HepG2 (cell line): ENCODE measurements around the gene PLXND1. TPM values are rescaled to one million over a fixed set of nuclear protein-coding genes. Genes with fewer than 3 reads are reported as not detected.

Experiments used
- ATF7 ChIP-seq, 2 experiments: fragments of 450-650 bp in 1 of 2; sonication (generic) in 1 of 2; formaldehyde crosslinking in 1 of 2; IDR thresholded peaks; 2 replicates each; pipeline versions ENCODE4 v1.4.0 to v1.6.1; 2016 to 2020; ENCODE audit warnings: antibody characterized with exemption in 1 of 2, mild to moderate bottlenecking in 1 of 2, missing genetic modification reagents in 1 of 2
- DRAP1 ChIP-seq: IDR thresholded peaks from 2 replicates; pipeline ENCODE4 v1.6.1; 2016; ENCODE audit warnings: missing genetic modification reagents, missing compliant biosample characterization
- GLI4 ChIP-seq: sonication (generic); formaldehyde crosslinking; IDR thresholded peaks from 2 replicates; pipeline ENCODE4 v1.5.1; 2020; ENCODE audit warnings: missing genetic modification reagents, mild to moderate bottlenecking, moderate library complexity, borderline replicate concordance
- HMG20A ChIP-seq: IDR thresholded peaks from 2 replicates; pipeline ENCODE4 v1.6.1; 2016; ENCODE audit warnings: borderline replicate concordance
- KAT7 ChIP-seq: IDR thresholded peaks from 2 replicates; pipeline ENCODE4 v1.6.1; 2018; ENCODE audit warnings: borderline replicate concordance, missing compliant biosample characterization
- KDM3A ChIP-seq: IDR thresholded peaks from 2 replicates; pipeline ENCODE4 v1.6.1; 2018; ENCODE audit warnings: low read depth, missing compliant biosample characterization
- MEIS1 ChIP-seq: sonication (generic); formaldehyde crosslinking; IDR thresholded peaks from 2 replicates; pipeline ENCODE4 v1.9.0; 2021; ENCODE audit warnings: mild to moderate bottlenecking, missing genetic modification reagents, moderate library complexity, borderline replicate concordance
- MXI1 ChIP-seq: IDR thresholded peaks from 3 replicates; pipeline ENCODE4 v1.6.1; 2012; ENCODE audit warnings: low read depth, low read length, inconsistent platforms, borderline replicate concordance
- MYPOP ChIP-seq: sonication (generic); formaldehyde crosslinking; IDR thresholded peaks from 2 replicates; pipeline ENCODE4 v1.8.1; 2023; ENCODE audit warnings: mild to moderate bottlenecking, moderate library complexity, missing genetic modification reagents
- NFATC3 ChIP-seq: sonication (generic); formaldehyde crosslinking; IDR thresholded peaks from 2 replicates; pipeline ENCODE4 v1.5.1; 2020; ENCODE audit warnings: mild to moderate bottlenecking, missing genetic modification reagents
- NFYC ChIP-seq: IDR thresholded peaks from 2 replicates; pipeline ENCODE4 v1.6.1; 2016; ENCODE audit warnings: missing genetic modification reagents, missing compliant biosample characterization
- PCBP1 ChIP-seq: fragments of 200-400 bp; formaldehyde crosslinking; IDR thresholded peaks from 2 replicates; pipeline ENCODE4 v1.6.1; 2017; ENCODE audit warnings: mild to moderate bottlenecking, low read depth, low read length, borderline replicate concordance
- POGZ ChIP-seq: sonication (generic); formaldehyde crosslinking; IDR thresholded peaks from 2 replicates; pipeline ENCODE4 v1.4.0; 2020; ENCODE audit warnings: mild to moderate bottlenecking, missing genetic modification reagents
- RXRA ChIP-seq: sonication (generic); formaldehyde crosslinking; IDR thresholded peaks from 2 replicates; pipeline ENCODE4 v1.5.1; 2020; ENCODE audit warnings: missing genetic modification reagents
- RXRB ChIP-seq: IDR thresholded peaks from 2 replicates; pipeline ENCODE4 v1.6.1; 2016; ENCODE audit warnings: borderline replicate concordance, missing genetic modification reagents, missing compliant biosample characterization
- TAF15 ChIP-seq: fragments of 200-400 bp; formaldehyde crosslinking; IDR thresholded peaks from one replicate; pipeline ENCODE4 v1.6.1; 2018; ENCODE audit warnings: mild to moderate bottlenecking, low read depth, low read length; ENCODE audit not compliant: poor library complexity, severe bottlenecking
- YEATS2 ChIP-seq: sonication (generic); formaldehyde crosslinking; IDR thresholded peaks from 2 replicates; pipeline ENCODE4 v1.4.0; 2020; ENCODE audit warnings: missing genetic modification reagents, borderline replicate concordance
- ZBTB10 ChIP-seq: sonication (generic); formaldehyde crosslinking; IDR thresholded peaks from 2 replicates; pipeline ENCODE4 v1.4.0; 2020; ENCODE audit warnings: missing genetic modification reagents, borderline replicate concordance
- ZBTB21 ChIP-seq: sonication (generic); formaldehyde crosslinking; IDR thresholded peaks from 2 replicates; pipeline ENCODE4 v1.4.0; 2020; ENCODE audit warnings: missing genetic modification reagents
- ZNF251 ChIP-seq: sonication (generic); formaldehyde crosslinking; IDR thresholded peaks from 2 replicates; pipeline ENCODE4 v1.9.0; 2021; ENCODE audit warnings: mild to moderate bottlenecking, missing genetic modification reagents
- ZNF414 ChIP-seq: sonication (generic); formaldehyde crosslinking; IDR thresholded peaks from 2 replicates; pipeline ENCODE4 v1.5.0; 2020; ENCODE audit warnings: missing genetic modification reagents
- ZNF496 ChIP-seq: sonication (generic); formaldehyde crosslinking; IDR thresholded peaks from 2 replicates; pipeline ENCODE4 v1.8.1; 2023; ENCODE audit warnings: mild to moderate bottlenecking, moderate library complexity, missing genetic modification reagents; ENCODE audit not compliant: insufficient replicate concordance
- ZNF558 ChIP-seq: sonication (generic); formaldehyde crosslinking; IDR thresholded peaks from 2 replicates; pipeline ENCODE4 v1.9.0; 2022; ENCODE audit warnings: mild to moderate bottlenecking, missing genetic modification reagents, borderline replicate concordance
- ZSCAN29 ChIP-seq: sonication (generic); formaldehyde crosslinking; conservative IDR thresholded peaks from 2 replicates; pipeline ENCODE4 v1.4.0; 2020; ENCODE audit warnings: mild to moderate bottlenecking, missing genetic modification reagents
- polyA plus RNA-seq, 8 experiments: library from polyadenylated mRNA; depleted of rRNA in 3 of 8; stranded (reverse) in 7 of 8; unstranded in 1 of 8; fragments of >200 nt; fragmentation: Illumina TruSeq in 4 of 8; extraction: Trizol in 4 of 8; gene quantifications; 2 replicates each; pipeline versions ENCODE4 v1.2.1 to v1.2.3, GENCODE V29; 2011 to 2016; ENCODE audit warnings: low read depth in 4 of 8, missing spikeins in 1 of 8, mixed read lengths in 1 of 8; ENCODE audit not compliant: insufficient read depth in 1 of 8
- total RNA-seq, 5 experiments: library from RNA; depleted of rRNA; stranded (reverse); fragments of >200 nt; fragmentation: Illumina TruSeq; extraction: Trizol; gene quantifications; 2 replicates each; pipeline ENCODE4 v1.2.3, GENCODE V29; 2016; ENCODE audit warnings: low read depth in 1 of 5

PLXND1 gene
- total and polyA plus RNA-seq, 2 of the 13 experiments (the other 11 are each of a cell fraction or from before 2014, with no cell fraction given): 15.9 to 42.0 TPM

- TF ChIP-seq MYPOP: no peak
- TF ChIP-seq ZNF558 (CRISPR knock-in tag): peak; percentile 44; the same call in 1 of the 2 replicates
- peak; percentile 32; the same call in 1 of the 2 replicates for TF ChIP-seq RXRB (CRISPR knock-in tag)
- TF ChIP-seq ATF7 (IDR thresholded peaks at IDR 0.05): peak; percentile 82
- TF ChIP-seq ATF7 (CRISPR knock-in tag; IDR thresholded peaks at IDR 0.05): 0 out of 2 replicates have a peak, but pooled peaks have one; percentile 52
- 0 out of 2 replicates have a peak, but pooled peaks have one; percentile 76 for TF ChIP-seq GLI4 (CRISPR knock-in tag)
- TF ChIP-seq ZBTB10: no peak
- peak; percentile 74; the same call in 1 of the 3 replicates for TF ChIP-seq MXI1
- TF ChIP-seq YEATS2: peak; percentile 37; the same call in 1 of the 2 replicates
- TF ChIP-seq DRAP1 (CRISPR knock-in tag): 0 out of 2 replicates have a peak, but pooled peaks have one; percentile 16
- no peak for TF ChIP-seq ZSCAN29 (CRISPR knock-in tag)
- TF ChIP-seq HMG20A (CRISPR knock-in tag): no peak
- TF ChIP-seq MEIS1 (CRISPR knock-in tag): peak; percentile 46; the same call in 1 of the 2 replicates
- TF ChIP-seq NFATC3 (CRISPR knock-in tag): no peak
- 0 out of 2 replicates have a peak, but pooled peaks have one; percentile 13 for TF ChIP-seq ZBTB21 (CRISPR knock-in tag)
- 0 out of 2 replicates have a peak, but pooled peaks have one; percentile 9 for TF ChIP-seq POGZ (CRISPR knock-in tag)
- TF ChIP-seq NFYC: 0 out of 2 replicates have a peak, but pooled peaks have one; percentile 13
- 0 out of 2 replicates have a peak, but pooled peaks have one; percentile 28 for TF ChIP-seq KAT7 (CRISPR knock-in tag)
- no peak for TF ChIP-seq ZNF414 (CRISPR knock-in tag)
- peak; percentile 30 for TF ChIP-seq RXRA (CRISPR knock-in tag)
- TF ChIP-seq ZNF251 (CRISPR knock-in tag): no peak
- no peak for TF ChIP-seq TAF15
- TF ChIP-seq ZNF496 (CRISPR knock-in tag): no peak
- TF ChIP-seq KDM3A (CRISPR knock-in tag): no peak
- TF ChIP-seq PCBP1: 0 out of 2 replicates have a peak, but pooled peaks have one; percentile 36
Measured at GRCh38 chr3:129612534-129613366, 6.3 kb upstream of the PLXND1 start (continued).
